SK-N-SH (cell line): Measurements from ENCODE around the gene FOXK1. TPM values are rescaled to one million over a fixed set of nuclear protein-coding genes. Genes with fewer than 3 reads are reported as not detected.
A peak's percentile ranks its signal among the peaks of the same experiment; 100 is the strongest.

Source experiments
- CTCF ChIA-PET: fragments of 300-600, 350-600 bp; formaldehyde crosslinking; extraction: SDS; loops from one replicate; lab custom pipeline; 2021; lab: Yijun Ruan, JAX
- POLR2A ChIA-PET: fragments of 350-600 bp; sonication (Branson Sonifier 250); formaldehyde crosslinking; extraction: SDS; loops from one replicate; lab custom pipeline; 2020; ENCODE audit warnings: antibody characterized with exemption, inconsistent platforms; lab: Yijun Ruan, JAX
- DNase-seq: peaks from one replicate; pipeline ENCODE4 v3.0.0; 2012
- H2AFZ ChIP-seq: fragments of 200-600 bp; sonication (generic); 2 replicates; pipeline ENCODE4 v1.8.1; 2016; ENCODE audit warnings: antibody characterized with exemption, mild to moderate bottlenecking, low read depth
- H3F3A ChIP-seq: fragments of 200-600 bp; sonication (generic); replicated peaks from 2 replicates; pipeline ENCODE3; 2016; ENCODE audit warnings: antibody characterized with exemption, mild to moderate bottlenecking; ENCODE audit not compliant: insufficient read depth
- H3K27ac ChIP-seq, 2 experiments: fragments of 200-500 bp in 1 of 2; fragments of 200-600 bp in 1 of 2; sonication (Bioruptor generic) in 1 of 2; sonication (generic), shearing (Covaris generic) in 1 of 2; 2 replicates each; pipeline versions ENCODE4 v1.5.1 to v1.6.1; 2014 to 2016; ENCODE audit warnings: low read depth in 2 of 2, inconsistent platforms in 1 of 2, low read length in 1 of 2, mild to moderate bottlenecking in 1 of 2, mixed read lengths in 1 of 2
- H3K27me3 ChIP-seq: fragments of 200-600 bp; sonication (generic), shearing (Covaris generic); 2 replicates; pipeline ENCODE4 v1.6.1; 2016; ENCODE audit warnings: mixed run types; ENCODE audit not compliant: insufficient read depth
- H3K36me3 ChIP-seq, 2 experiments: fragments of 200-500 bp in 1 of 2; fragments of 200-600 bp in 1 of 2; sonication (Bioruptor generic) in 1 of 2; sonication (generic) in 1 of 2; replicated peaks in 1 of 2; 2 replicates each; pipeline versions ENCODE3 to v1.5.1; 2014 to 2016; ENCODE audit warnings: low read length in 1 of 2, mild to moderate bottlenecking in 1 of 2; ENCODE audit not compliant: insufficient read depth in 2 of 2, control insufficient read depth in 1 of 2
- H3K4me1 ChIP-seq, 2 experiments: fragments of 200-500 bp in 1 of 2; fragments of 200-600 bp in 1 of 2; sonication (Bioruptor generic) in 1 of 2; sonication (generic), shearing (Covaris generic) in 1 of 2; 2 replicates each; pipeline versions ENCODE4 v1.5.1 to v1.6.1; 2014 to 2016; ENCODE audit warnings: low read depth in 1 of 2, low read length in 1 of 2, mixed run types in 1 of 2; ENCODE audit not compliant: insufficient read depth in 2 of 2, control insufficient read depth in 1 of 2
- H3K4me2 ChIP-seq: fragments of 200-600 bp; sonication (generic), shearing (Covaris generic); 2 replicates; pipeline ENCODE4 v1.6.1; 2017; ENCODE audit warnings: mixed run types
- H3K4me3 ChIP-seq, 2 experiments: fragments of 200-500 bp in 1 of 2; fragments of 200-600 bp in 1 of 2; sonication (Bioruptor generic) in 1 of 2; sonication (generic), shearing (Covaris generic) in 1 of 2; 2 replicates each; pipeline versions ENCODE4 v1.5.1 to v1.8.1; 2014 to 2016; ENCODE audit warnings: low read depth in 2 of 2, inconsistent platforms in 1 of 2, low read length in 1 of 2, mild to moderate bottlenecking in 1 of 2, mixed read lengths in 1 of 2, moderate library complexity in 1 of 2
- H3K79me2 ChIP-seq: fragments of 200-600 bp; sonication (generic); 2 replicates; pipeline ENCODE4 v1.8.1; 2017; ENCODE audit warnings: mild to moderate bottlenecking; ENCODE audit not compliant: insufficient read depth
- H3K9ac ChIP-seq: fragments of 200-600 bp; sonication (generic); 2 replicates; pipeline ENCODE4 v1.6.1; 2017; ENCODE audit warnings: mixed run types
- H3K9me2 ChIP-seq: fragments of 200-600 bp; sonication (generic); 2 replicates; pipeline ENCODE4 v1.6.1; 2017; ENCODE audit warnings: mixed run types
- H3K9me3 ChIP-seq: fragments of 200-600 bp; sonication (generic); 2 replicates; pipeline ENCODE4 v1.6.1; 2017; ENCODE audit warnings: mixed run types, mild to moderate bottlenecking, moderate library complexity
- H4K20me1 ChIP-seq: fragments of 200-600 bp; sonication (generic); 2 replicates; pipeline ENCODE4 v1.6.1; 2017; ENCODE audit warnings: mild to moderate bottlenecking, mixed run types; ENCODE audit not compliant: insufficient read depth
- EP300 ChIP-seq, 2 experiments: IDR thresholded peaks; 2 replicates each; pipeline versions ENCODE4 v1.4.0 to v1.6.1; 2012; ENCODE audit warnings: borderline replicate concordance in 1 of 2, low read depth in 1 of 2, low read length in 1 of 2
- EZH2phosphoT487 ChIP-seq: fragments of 200-600 bp; sonication (generic); IDR thresholded peaks from 2 replicates; pipeline ENCODE4 v1.6.1; 2017; ENCODE audit warnings: low read depth, mixed run types, mild to moderate bottlenecking, antibody characterized with exemption, moderate library complexity, borderline replicate concordance
- FOSL2 ChIP-seq: IDR thresholded peaks from 2 replicates; pipeline ENCODE4 v1.4.0; 2012; ENCODE audit warnings: low read depth, mild to moderate bottlenecking, moderate library complexity, borderline replicate concordance
- GABPA ChIP-seq: IDR thresholded peaks from 2 replicates; pipeline ENCODE4 v1.4.0; 2012; ENCODE audit warnings: low read depth, mild to moderate bottlenecking
- JUND ChIP-seq: IDR thresholded peaks from 2 replicates; pipeline ENCODE4 v1.4.0; 2012
- MEF2A ChIP-seq: IDR thresholded peaks from 2 replicates; pipeline ENCODE4 v1.4.0; 2012; ENCODE audit warnings: low read depth, borderline replicate concordance
- POLR2AphosphoS5 ChIP-seq: IDR thresholded peaks from 2 replicates; pipeline ENCODE4 v1.6.1; 2012; ENCODE audit warnings: low read depth, low read length
- RAD21 ChIP-seq: IDR thresholded peaks from 2 replicates; pipeline ENCODE4 v1.6.1; 2012; ENCODE audit warnings: mild to moderate bottlenecking, low read length
- REST ChIP-seq: IDR thresholded peaks from 2 replicates; pipeline ENCODE4 v1.6.1; 2012; ENCODE audit warnings: mild to moderate bottlenecking, low read depth, low read length, moderate library complexity
- RXRA ChIP-seq: IDR thresholded peaks from 2 replicates; pipeline ENCODE4 v1.4.0; 2012; ENCODE audit warnings: low read depth, mild to moderate bottlenecking, borderline replicate concordance
- SIN3A ChIP-seq: IDR thresholded peaks from 2 replicates; pipeline ENCODE4 v1.6.1; 2012; ENCODE audit warnings: low read depth, mild to moderate bottlenecking, low read length, moderate library complexity, borderline replicate concordance
- SMC3 ChIP-seq: IDR thresholded peaks from 2 replicates; pipeline ENCODE4 v1.6.1; 2012; ENCODE audit warnings: low read depth, low read length, improper control_type of control experiment
- TAF1 ChIP-seq: IDR thresholded peaks from 2 replicates; pipeline ENCODE4 v1.6.1; 2012; ENCODE audit warnings: low read depth, mild to moderate bottlenecking, low read length, moderate library complexity, borderline replicate concordance
- TCF12 ChIP-seq: IDR thresholded peaks from 2 replicates; pipeline ENCODE4 v1.4.0; 2012
- TEAD4 ChIP-seq: IDR thresholded peaks from 2 replicates; pipeline ENCODE4 v1.4.0; 2012; ENCODE audit warnings: mild to moderate bottlenecking, borderline replicate concordance; ENCODE audit not compliant: insufficient read depth
- YY1 ChIP-seq: IDR thresholded peaks from 2 replicates; pipeline ENCODE4 v1.4.0; 2012; ENCODE audit warnings: low read depth, mild to moderate bottlenecking
- WGBS: methylation state at CpG from one replicate; pipeline ENCODE4 v1.1.6; 2017; ENCODE audit warnings: low lambda C conversion rate; 5-methylcytosine and 5-hydroxymethylcytosine counted together
- polyA plus RNA-seq, 3 experiments: library from polyadenylated mRNA; depleted of rRNA; stranded (reverse); fragments of >200 nt; gene quantifications; 2 replicates each; pipeline ENCODE4 v1.2.3, GENCODE V29; 2012
- TF ChIP-seq, protein P1 (sequence below): fragments of 200-600 bp; sonication (generic); IDR thresholded peaks from 2 replicates; pipeline ENCODE4 v1.6.1; 2017; ENCODE audit warnings: antibody characterized with exemption, mild to moderate bottlenecking, moderate library complexity
- TF ChIP-seq, protein P2 (sequence below): IDR thresholded peaks from 2 replicates; pipeline ENCODE4; 2012
- TF ChIP-seq, protein P3 (sequence below): IDR thresholded peaks from 2 replicates; pipeline ENCODE4 v1.4.0; 2012; ENCODE audit warnings: low read depth, borderline replicate concordance

FOXK1 gene
- polyA plus RNA-seq, 1 of the 3 experiments (the other 2 are of a cell fraction), result 4.7 TPM

- TF ChIP-seq TCF12, result no peak
- no peak for TF ChIP-seq TAF1
- no peak for TF ChIP-seq RXRA
- TF ChIP-seq MEF2A, result no peak
- TF ChIP-seq FOSL2, result no peak
- TF ChIP-seq, all 33 proteins: peak for 0
Observed at GRCh38 chr7:4745265-4745919, 63.3 kb downstream of the FOXK1 start (continued).

DNA sequence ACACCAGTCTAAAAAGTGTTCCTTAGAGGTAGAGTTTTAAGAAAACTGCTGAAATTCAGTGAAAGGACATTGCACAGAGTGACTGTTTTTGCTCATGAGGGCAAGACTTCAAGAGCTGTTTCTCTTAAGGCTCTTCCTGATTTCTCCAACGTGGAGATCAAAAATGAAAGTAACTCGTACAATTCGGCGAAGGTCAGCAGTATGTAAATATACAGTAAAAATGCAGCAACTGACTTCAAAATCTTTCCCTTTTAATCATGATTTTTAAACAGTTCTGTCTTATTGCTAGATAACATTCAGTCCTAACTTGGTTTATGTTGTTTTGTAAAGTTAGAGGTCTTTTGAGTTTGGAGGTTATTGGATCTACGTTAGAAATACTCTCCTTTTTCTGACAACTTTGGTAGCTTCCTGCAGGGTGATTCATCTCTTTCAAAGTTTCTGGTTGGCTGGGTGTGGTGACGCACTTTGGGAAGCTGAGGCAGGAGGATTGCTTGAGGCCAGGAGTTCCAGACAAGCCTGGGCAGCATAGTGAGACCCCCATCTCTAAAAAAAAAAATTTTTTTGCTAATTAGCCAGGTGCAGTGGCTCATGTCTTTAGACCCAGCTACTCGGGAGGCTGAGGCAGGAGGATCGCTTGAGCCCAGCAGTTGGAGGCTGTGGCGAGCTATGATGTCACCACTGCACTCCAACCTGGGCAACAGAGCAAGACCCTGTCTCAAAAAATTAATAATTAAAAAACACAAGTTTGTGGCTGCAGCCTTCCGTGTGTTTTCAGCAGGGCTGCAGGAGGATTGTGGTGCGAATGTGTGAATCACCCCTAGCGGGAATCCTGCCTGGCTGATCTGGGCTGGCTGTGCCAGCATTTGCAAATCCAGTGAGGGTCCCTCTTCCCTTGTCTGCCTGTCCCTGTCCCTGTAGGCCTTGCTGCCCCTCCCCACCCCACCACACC is 64.2 kb downstream of the FOXK1 start:
- H3K9me3 ChIP-seq, result no peaks in the 10 kb centered on the region
- no peak overlapping the region for H3K4me3 ChIP-seq
- no peaks in the 10 kb centered on the region for H4K20me1 ChIP-seq
- H3K27me3 ChIP-seq, result no peaks in the 10 kb centered on the region
- peaks cover 25 to 32% of the 10 kb centered on the region in 2 experiments for H3K36me3 ChIP-seq
- no peak overlapping the region for H3K9ac ChIP-seq
- H3K9me2 ChIP-seq, result no peaks in the 10 kb centered on the region
- peak overlapping the region in 1 of 2 experiments; percentile 60; a peak in 2 of 4 replicates for H3K27ac ChIP-seq
- TF ChIP-seq REST (no peak), RXRA (no peak), SMC3 (no peak), YY1 (no peak), TEAD4 (no peak), EZH2phosphoT487 (no peak), MEF2A (no peak), JUND (no peak), GABPA (no peak), POLR2AphosphoS5 (no peak), RAD21 (no peak), EP300 (IDR thresholded peaks at IDR 0.05; ENCODE audit: borderline replicate concordance in 1 of 2, low read depth in 1 of 2, low read length in 1 of 2) (no peak), SIN3A (no peak)
- TF ChIP-seq, protein P1, sequence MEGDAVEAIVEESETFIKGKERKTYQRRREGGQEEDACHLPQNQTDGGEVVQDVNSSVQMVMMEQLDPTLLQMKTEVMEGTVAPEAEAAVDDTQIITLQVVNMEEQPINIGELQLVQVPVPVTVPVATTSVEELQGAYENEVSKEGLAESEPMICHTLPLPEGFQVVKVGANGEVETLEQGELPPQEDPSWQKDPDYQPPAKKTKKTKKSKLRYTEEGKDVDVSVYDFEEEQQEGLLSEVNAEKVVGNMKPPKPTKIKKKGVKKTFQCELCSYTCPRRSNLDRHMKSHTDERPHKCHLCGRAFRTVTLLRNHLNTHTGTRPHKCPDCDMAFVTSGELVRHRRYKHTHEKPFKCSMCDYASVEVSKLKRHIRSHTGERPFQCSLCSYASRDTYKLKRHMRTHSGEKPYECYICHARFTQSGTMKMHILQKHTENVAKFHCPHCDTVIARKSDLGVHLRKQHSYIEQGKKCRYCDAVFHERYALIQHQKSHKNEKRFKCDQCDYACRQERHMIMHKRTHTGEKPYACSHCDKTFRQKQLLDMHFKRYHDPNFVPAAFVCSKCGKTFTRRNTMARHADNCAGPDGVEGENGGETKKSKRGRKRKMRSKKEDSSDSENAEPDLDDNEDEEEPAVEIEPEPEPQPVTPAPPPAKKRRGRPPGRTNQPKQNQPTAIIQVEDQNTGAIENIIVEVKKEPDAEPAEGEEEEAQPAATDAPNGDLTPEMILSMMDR, result no peak
- TF ChIP-seq, protein P2, sequence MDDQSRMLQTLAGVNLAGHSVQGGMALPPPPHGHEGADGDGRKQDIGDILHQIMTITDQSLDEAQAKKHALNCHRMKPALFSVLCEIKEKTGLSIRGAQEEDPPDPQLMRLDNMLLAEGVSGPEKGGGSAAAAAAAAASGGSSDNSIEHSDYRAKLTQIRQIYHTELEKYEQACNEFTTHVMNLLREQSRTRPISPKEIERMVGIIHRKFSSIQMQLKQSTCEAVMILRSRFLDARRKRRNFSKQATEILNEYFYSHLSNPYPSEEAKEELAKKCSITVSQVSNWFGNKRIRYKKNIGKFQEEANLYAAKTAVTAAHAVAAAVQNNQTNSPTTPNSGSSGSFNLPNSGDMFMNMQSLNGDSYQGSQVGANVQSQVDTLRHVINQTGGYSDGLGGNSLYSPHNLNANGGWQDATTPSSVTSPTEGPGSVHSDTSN, result no peak
- TF ChIP-seq, protein P3, sequence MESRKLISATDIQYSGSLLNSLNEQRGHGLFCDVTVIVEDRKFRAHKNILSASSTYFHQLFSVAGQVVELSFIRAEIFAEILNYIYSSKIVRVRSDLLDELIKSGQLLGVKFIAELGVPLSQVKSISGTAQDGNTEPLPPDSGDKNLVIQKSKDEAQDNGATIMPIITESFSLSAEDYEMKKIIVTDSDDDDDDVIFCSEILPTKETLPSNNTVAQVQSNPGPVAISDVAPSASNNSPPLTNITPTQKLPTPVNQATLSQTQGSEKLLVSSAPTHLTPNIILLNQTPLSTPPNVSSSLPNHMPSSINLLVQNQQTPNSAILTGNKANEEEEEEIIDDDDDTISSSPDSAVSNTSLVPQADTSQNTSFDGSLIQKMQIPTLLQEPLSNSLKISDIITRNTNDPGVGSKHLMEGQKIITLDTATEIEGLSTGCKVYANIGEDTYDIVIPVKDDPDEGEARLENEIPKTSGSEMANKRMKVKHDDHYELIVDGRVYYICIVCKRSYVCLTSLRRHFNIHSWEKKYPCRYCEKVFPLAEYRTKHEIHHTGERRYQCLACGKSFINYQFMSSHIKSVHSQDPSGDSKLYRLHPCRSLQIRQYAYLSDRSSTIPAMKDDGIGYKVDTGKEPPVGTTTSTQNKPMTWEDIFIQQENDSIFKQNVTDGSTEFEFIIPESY, result no peak
- ChIA-PET CTCF (interaction anchor here (0.7 to 1.4 kb wide), 5 partner anchors 7 to 339 kb away, joined by 3 to 5 read pairs (median 3); no protein-coding TSS in a partner anchor), POLR2A (no interaction called here)
- peaks cover 5% of the 10 kb centered on the region for H3F3A ChIP-seq
- no peak overlapping the region for H2AFZ ChIP-seq
- no peak for DNase-seq
- H3K4me1 ChIP-seq, result peaks cover 0 to 21% of the 10 kb centered on the region in 2 experiments; a peak in 3 of 4 replicates
- peaks cover 35% of the 10 kb centered on the region for H3K79me2 ChIP-seq
- H3K4me2 ChIP-seq, result peak overlapping the region; percentile 0; the same call in 1 of the 2 replicates
- 86% methylated on average over 12 of the region's 12 CpGs for WGBS
